Erythroblast (primary cell): ENCODE results near the gene SERGEF.

Source experiments
- GATA1 ChIP-seq: IDR thresholded peaks from 2 replicates; pipeline ENCODE4 v1.6.1; 2011; ENCODE audit warnings: low read depth, mild to moderate bottlenecking, control low read depth, low read length, moderate library complexity
- POLR2A ChIP-seq: IDR thresholded peaks from 2 replicates; pipeline ENCODE4 v1.6.1; 2011; ENCODE audit warnings: mild to moderate bottlenecking, low read length

GRCh38 chr11:17777738-17778091, 235.1 kb downstream of the SERGEF start:
- TF ChIP-seq POLR2A = no peak
- TF ChIP-seq GATA1 = no peak
